SK-N-SH treated with all-trans-retinoic acid at 6 μM for 48 hours (cell line): Measurements from ENCODE around the gene CORT.

ENCODE experiments used
- ARNTL ChIP-seq: fragments of 450-650 bp; formaldehyde crosslinking; IDR thresholded peaks from 2 replicates; pipeline ENCODE4 v1.5.0; 2020; ENCODE audit warnings: low read depth, mild to moderate bottlenecking, moderate library complexity, borderline replicate concordance
- BACH2 ChIP-seq: fragments of 250-450 bp; sonication (Bioruptor Pico); IDR thresholded peaks from 2 replicates; pipeline ENCODE4 v1.9.0; 2021; ENCODE audit warnings: mild to moderate bottlenecking, borderline replicate concordance
- CREB5 ChIP-seq: fragments of 250-450 bp; sonication (Bioruptor Pico); IDR thresholded peaks from 2 replicates; pipeline ENCODE4 v1.5.1; 2020; ENCODE audit warnings: low read depth, mild to moderate bottlenecking, moderate library complexity
- GLIS3 ChIP-seq: fragments of 250-450 bp; sonication (Bioruptor Pico); IDR thresholded peaks from 2 replicates; pipeline ENCODE4 v1.5.0; 2020; ENCODE audit warnings: mild to moderate bottlenecking, moderate library complexity
- OSR1 ChIP-seq: fragments of 250-450 bp; sonication (Bioruptor Pico); IDR thresholded peaks from 2 replicates; pipeline ENCODE4 v1.8.0; 2022; ENCODE audit warnings: moderate library complexity, mild to moderate bottlenecking, inconsistent platforms
- PPARA ChIP-seq: fragments of 250-450 bp; sonication (Bioruptor Pico); IDR thresholded peaks from 2 replicates; pipeline ENCODE4 v1.5.0; 2020; ENCODE audit warnings: mild to moderate bottlenecking, borderline replicate concordance
- SNAI2 ChIP-seq: fragments of 250-450 bp; sonication (Bioruptor Pico); IDR thresholded peaks from 2 replicates; pipeline ENCODE4 v1.5.0; 2020; ENCODE audit warnings: mild to moderate bottlenecking, moderate library complexity
- TCF4 ChIP-seq: fragments of 250-450 bp; sonication (Bioruptor Pico); IDR thresholded peaks from 2 replicates; pipeline ENCODE4 v1.8.0; 2021; ENCODE audit warnings: mild to moderate bottlenecking, moderate library complexity, borderline replicate concordance
- ZC3H10 ChIP-seq: fragments of 250-450 bp; sonication (Bioruptor Pico); IDR thresholded peaks from 2 replicates; pipeline ENCODE4 v1.5.1; 2021; ENCODE audit warnings: mild to moderate bottlenecking, moderate library complexity
- ZFP3 ChIP-seq: fragments of 250-450 bp; sonication (Bioruptor Pico); IDR thresholded peaks from 2 replicates; pipeline ENCODE4 v1.5.0; 2020; ENCODE audit warnings: mild to moderate bottlenecking, moderate library complexity
- ZFP30 ChIP-seq: fragments of 450-650 bp; formaldehyde crosslinking; IDR thresholded peaks from 2 replicates; pipeline ENCODE4 v1.5.0; 2022; ENCODE audit warnings: mild to moderate bottlenecking, moderate library complexity
- TF ChIP-seq, protein P1 (sequence below): fragments of 250-450 bp; sonication (Bioruptor Pico); IDR thresholded peaks from 2 replicates; pipeline ENCODE4 v1.8.0; 2020; ENCODE audit warnings: mild to moderate bottlenecking, moderate library complexity, borderline replicate concordance

DNA sequence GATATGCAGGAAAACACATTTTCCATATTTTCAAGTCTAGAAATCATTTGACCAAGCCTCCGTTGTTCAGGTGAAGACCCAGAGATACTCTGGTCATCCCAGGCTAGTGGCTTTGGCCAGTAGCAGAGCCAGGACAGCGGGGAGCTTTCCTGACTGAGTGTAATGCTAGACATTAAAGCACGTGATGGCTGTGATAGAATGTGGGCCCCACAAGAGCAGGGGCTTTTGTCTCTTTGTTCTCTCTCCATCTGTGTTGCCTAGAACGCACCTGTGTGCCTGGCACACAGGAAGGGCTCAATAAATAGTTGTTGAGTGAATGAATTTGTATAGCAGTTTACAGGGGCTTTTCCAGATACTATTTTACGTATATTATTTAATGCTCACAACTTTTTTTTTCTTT is 9.0 kb upstream of the CORT start:
- TF ChIP-seq, protein P1, sequence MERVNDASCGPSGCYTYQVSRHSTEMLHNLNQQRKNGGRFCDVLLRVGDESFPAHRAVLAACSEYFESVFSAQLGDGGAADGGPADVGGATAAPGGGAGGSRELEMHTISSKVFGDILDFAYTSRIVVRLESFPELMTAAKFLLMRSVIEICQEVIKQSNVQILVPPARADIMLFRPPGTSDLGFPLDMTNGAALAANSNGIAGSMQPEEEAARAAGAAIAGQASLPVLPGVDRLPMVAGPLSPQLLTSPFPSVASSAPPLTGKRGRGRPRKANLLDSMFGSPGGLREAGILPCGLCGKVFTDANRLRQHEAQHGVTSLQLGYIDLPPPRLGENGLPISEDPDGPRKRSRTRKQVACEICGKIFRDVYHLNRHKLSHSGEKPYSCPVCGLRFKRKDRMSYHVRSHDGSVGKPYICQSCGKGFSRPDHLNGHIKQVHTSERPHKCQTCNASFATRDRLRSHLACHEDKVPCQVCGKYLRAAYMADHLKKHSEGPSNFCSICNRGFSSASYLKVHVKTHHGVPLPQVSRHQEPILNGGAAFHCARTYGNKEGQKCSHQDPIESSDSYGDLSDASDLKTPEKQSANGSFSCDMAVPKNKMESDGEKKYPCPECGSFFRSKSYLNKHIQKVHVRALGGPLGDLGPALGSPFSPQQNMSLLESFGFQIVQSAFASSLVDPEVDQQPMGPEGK (CRISPR knock-in tag), result no peak
- TF ChIP-seq ZFP30 (CRISPR knock-in tag), result no peak
- TF ChIP-seq ZFP3 (CRISPR knock-in tag), result no peak
- TF ChIP-seq SNAI2, result no peak
- TF ChIP-seq PPARA, result no peak
- no peak for TF ChIP-seq CREB5 (CRISPR knock-in tag)
- TF ChIP-seq ZC3H10, result no peak
- no peak for TF ChIP-seq BACH2 (CRISPR knock-in tag)
- no peak for TF ChIP-seq TCF4 (CRISPR knock-in tag)
- TF ChIP-seq OSR1 (CRISPR knock-in tag), result no peak
- TF ChIP-seq GLIS3 (CRISPR knock-in tag), result no peak
- TF ChIP-seq ARNTL, result no peak
